ENCODE data around the gene ASPN. TPM values are rescaled to one million over a fixed set of nuclear protein-coding genes. Genes with fewer than 3 reads are reported as not detected.

Gene ASPN
- total RNA-seq, 2 experiments from 2014 or later = not detected

DNA sequence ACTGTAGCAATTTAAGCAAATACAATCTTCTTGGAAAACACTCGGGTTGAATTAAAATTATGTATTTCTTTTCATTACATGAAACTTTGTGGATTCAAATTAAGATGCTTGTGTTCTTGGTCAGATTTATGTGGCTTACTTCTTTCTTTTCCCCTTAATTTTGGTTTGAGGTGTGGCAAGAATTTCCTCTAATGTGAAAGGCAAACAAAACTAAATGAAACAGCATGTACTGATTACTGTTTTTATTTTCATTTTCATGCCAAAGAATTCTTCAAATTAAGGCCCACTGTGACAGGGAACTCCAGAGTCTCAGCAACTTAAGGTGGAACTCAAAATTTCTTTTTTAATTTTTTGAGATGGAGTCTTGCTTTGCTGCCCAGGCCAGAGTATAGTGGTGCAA, 58.0 kb downstream of the ASPN start, which contains the start of gene OMD:
TSS of gene OMD (minus strand) at position 132 of the 400 bp plus-strand sequence. CDS start 6,913 bp downstream, outside the sequence.
- no peak within 1 kb of the TSS for H3K27ac ChIP-seq (ENCODE audit: low read depth in 1 of 2, low read length in 2 of 2)
- Mint-ChIP-seq H3K9me3 (no peaks in the 10 kb centered on the region), H3K27me3 (no peaks in the 10 kb centered on the region), H3K27ac (no peak within 1 kb of the TSS), H3K4me1 (ENCODE audit: low read depth) (no peaks in the 10 kb centered on the region), H3K36me3 (ENCODE audit: low read depth) (no peaks in the 10 kb centered on the region), H3K4me3 (no peak within 1 kb of the TSS)
- CTCF ChIA-PET = no interaction called here
- no peak within 1 kb of the TSS for H3K4me3 ChIP-seq (ENCODE audit: low read length)
- POLR2A ChIA-PET = no interaction called here
- no peaks in the 10 kb centered on the region for H3K4me1 ChIP-seq (ENCODE audit: insufficient read depth, low read length)
- ATAC-seq (ENCODE audit: poor library complexity) = no peak
- intact Hi-C loops (cut with DNase I, micrococcal nuclease) = no loop called here
- no peaks in the 10 kb centered on the region for H3K9me3 ChIP-seq (ENCODE audit: control insufficient read depth in 1 of 2, insufficient read depth in 1 of 2, low read length in 2 of 2)
- no peak for TF ChIP-seq CTCF (IDR thresholded peaks at IDR 0.05)
- H3K36me3 ChIP-seq (ENCODE audit: insufficient read depth, low read length) = no peaks in the 10 kb centered on the region
- no peak for DNase-seq
- H3K27me3 ChIP-seq (ENCODE audit: control insufficient read depth in 1 of 2, insufficient read depth in 2 of 2, low read length in 2 of 2) = no peaks in the 10 kb centered on the region

GRCh38 chr9:92423612-92424011, 58.7 kb downstream of the ASPN start:
- Histone ChIP-seq H3K36me3 (ENCODE audit: insufficient read depth, low read length) (no peaks in the 10 kb centered on the region), H3K27me3 (ENCODE audit: control insufficient read depth in 1 of 2, insufficient read depth in 2 of 2, low read length in 2 of 2) (no peaks in the 10 kb centered on the region), H3K27ac (ENCODE audit: low read depth in 1 of 2, low read length in 2 of 2) (no peak overlapping the region), H3K4me1 (ENCODE audit: insufficient read depth, low read length) (no peaks in the 10 kb centered on the region), H3K9me3 (ENCODE audit: control insufficient read depth in 1 of 2, insufficient read depth in 1 of 2, low read length in 2 of 2) (no peaks in the 10 kb centered on the region), H3K4me3 (ENCODE audit: low read length) (no peak overlapping the region)
- ChIA-PET CTCF (no interaction called here), POLR2A (no interaction called here)
- H3K36me3 Mint-ChIP-seq (ENCODE audit: low read depth) = no peaks in the 10 kb centered on the region
- DNase-seq = no peak
- no peaks in the 10 kb centered on the region for H3K27me3 Mint-ChIP-seq
- intact Hi-C loops (cut with DNase I, micrococcal nuclease) = no loop called here
- H3K9me3 Mint-ChIP-seq = no peaks in the 10 kb centered on the region
- no peak for TF ChIP-seq CTCF (IDR thresholded peaks at IDR 0.05)
- no peaks in the 10 kb centered on the region for H3K4me1 Mint-ChIP-seq (ENCODE audit: low read depth)
- no peak overlapping the region for H3K4me3 Mint-ChIP-seq
- no peak overlapping the region for H3K27ac Mint-ChIP-seq
- ATAC-seq (ENCODE audit: poor library complexity) = no peak

DNA sequence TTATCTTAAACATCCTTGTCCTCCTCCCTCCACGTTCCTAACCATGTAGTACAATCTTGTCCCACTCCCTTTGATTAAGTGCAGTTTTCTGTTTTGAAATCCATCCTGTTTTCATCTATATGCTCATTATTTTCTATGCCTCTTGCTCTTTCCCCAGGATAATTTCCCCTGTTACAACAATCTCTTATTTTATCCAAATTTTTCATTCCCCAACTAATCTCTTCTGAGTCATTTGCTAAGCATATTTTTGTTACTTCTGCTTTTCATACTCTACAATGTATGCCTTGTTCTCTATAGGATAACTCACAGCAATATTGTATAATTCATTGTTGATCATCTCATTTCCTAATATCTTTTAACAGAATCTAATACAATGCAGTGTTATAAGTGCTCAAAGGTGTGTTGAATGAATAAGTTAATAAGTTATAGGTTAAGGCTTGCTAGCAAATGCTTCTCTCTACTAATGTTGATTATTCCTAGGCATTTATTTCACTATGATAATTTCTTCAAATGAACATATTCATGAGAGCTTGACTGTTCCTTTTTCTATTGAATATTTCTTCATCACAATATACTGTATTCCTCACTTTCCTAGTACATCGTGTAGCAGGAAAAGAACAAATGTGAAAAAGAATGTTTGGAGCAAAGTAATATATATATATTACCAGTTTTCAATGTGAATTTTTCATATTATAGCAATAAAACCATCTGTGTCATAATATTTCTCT, 59.5 kb downstream of the ASPN start:
- intact Hi-C loops (cut with DNase I, micrococcal nuclease) = no loop called here
- Mint-ChIP-seq H3K36me3 (ENCODE audit: low read depth) (no peaks in the 10 kb centered on the region), H3K27me3 (no peaks in the 10 kb centered on the region), H3K4me3 (no peak overlapping the region), H3K4me1 (ENCODE audit: low read depth) (no peaks in the 10 kb centered on the region), H3K27ac (no peak overlapping the region), H3K9me3 (no peaks in the 10 kb centered on the region)
- Histone ChIP-seq H3K4me1 (ENCODE audit: insufficient read depth, low read length) (no peaks in the 10 kb centered on the region), H3K9me3 (ENCODE audit: control insufficient read depth in 1 of 2, insufficient read depth in 1 of 2, low read length in 2 of 2) (no peaks in the 10 kb centered on the region), H3K4me3 (ENCODE audit: low read length) (no peak overlapping the region), H3K27me3 (ENCODE audit: control insufficient read depth in 1 of 2, insufficient read depth in 2 of 2, low read length in 2 of 2) (no peaks in the 10 kb centered on the region), H3K36me3 (ENCODE audit: insufficient read depth, low read length) (no peaks in the 10 kb centered on the region), H3K27ac (ENCODE audit: low read depth in 1 of 2, low read length in 2 of 2) (no peak overlapping the region)
- POLR2A ChIA-PET = no interaction called here
- TF ChIP-seq CTCF (IDR thresholded peaks at IDR 0.05) = no peak
- CTCF ChIA-PET = no interaction called here
- DNase-seq = no peak
- ATAC-seq (ENCODE audit: poor library complexity) = no peak

All from CD4-positive, alpha-beta T cell (primary cell).